Stimulated activated naive B cell treated with anti-CD40 and anti-IgM and Interleukin-4, amounts not matched to agents 10 μg/mL and 1 μg/mL and 100 μg/mL, for 72 hours (primary cell): Measurements from ENCODE around the gene RCL1.

Experiments
- ATAC-seq, 2 donors: fragments of 150-1000 bp; cut with Tn5 transposase; replicated peaks; 2 replicates each; pipeline ENCODE4 v1.10.0; 2021; ENCODE audit warnings: moderate library complexity in 1 of 2
- DNase-seq: peaks from one replicate; pipeline ENCODE4 v3.0.0; 2021
- H3K27ac Mint-ChIP-seq: one replicate; pipeline ENCODE4 v1.8.0; 2022; ENCODE audit warnings: mild to moderate bottlenecking, mixed read lengths
- H3K27me3 Mint-ChIP-seq, 2 donors: one replicate each; pipeline ENCODE4 v1.8.0; 2022; ENCODE audit warnings: mixed read lengths in 2 of 2
- H3K36me3 Mint-ChIP-seq, 2 donors: one replicate each; pipeline ENCODE4 v1.8.0; 2022; ENCODE audit warnings: mixed read lengths in 2 of 2, mild to moderate bottlenecking in 1 of 2
- H3K4me1 Mint-ChIP-seq, 2 donors: one replicate each; pipeline ENCODE4 v1.8.0; 2022; ENCODE audit warnings: mixed read lengths in 2 of 2, mild to moderate bottlenecking in 1 of 2
- H3K4me3 Mint-ChIP-seq, 2 donors: one replicate each; pipeline ENCODE4 v1.8.0; 2022; ENCODE audit warnings: mild to moderate bottlenecking in 2 of 2, mixed read lengths in 2 of 2, moderate library complexity in 1 of 2
- H3K9me3 Mint-ChIP-seq, 2 donors: one replicate each; pipeline ENCODE4 v1.8.0; 2022; ENCODE audit warnings: mixed read lengths in 2 of 2, mild to moderate bottlenecking in 1 of 2

RCL1 gene

DNA sequence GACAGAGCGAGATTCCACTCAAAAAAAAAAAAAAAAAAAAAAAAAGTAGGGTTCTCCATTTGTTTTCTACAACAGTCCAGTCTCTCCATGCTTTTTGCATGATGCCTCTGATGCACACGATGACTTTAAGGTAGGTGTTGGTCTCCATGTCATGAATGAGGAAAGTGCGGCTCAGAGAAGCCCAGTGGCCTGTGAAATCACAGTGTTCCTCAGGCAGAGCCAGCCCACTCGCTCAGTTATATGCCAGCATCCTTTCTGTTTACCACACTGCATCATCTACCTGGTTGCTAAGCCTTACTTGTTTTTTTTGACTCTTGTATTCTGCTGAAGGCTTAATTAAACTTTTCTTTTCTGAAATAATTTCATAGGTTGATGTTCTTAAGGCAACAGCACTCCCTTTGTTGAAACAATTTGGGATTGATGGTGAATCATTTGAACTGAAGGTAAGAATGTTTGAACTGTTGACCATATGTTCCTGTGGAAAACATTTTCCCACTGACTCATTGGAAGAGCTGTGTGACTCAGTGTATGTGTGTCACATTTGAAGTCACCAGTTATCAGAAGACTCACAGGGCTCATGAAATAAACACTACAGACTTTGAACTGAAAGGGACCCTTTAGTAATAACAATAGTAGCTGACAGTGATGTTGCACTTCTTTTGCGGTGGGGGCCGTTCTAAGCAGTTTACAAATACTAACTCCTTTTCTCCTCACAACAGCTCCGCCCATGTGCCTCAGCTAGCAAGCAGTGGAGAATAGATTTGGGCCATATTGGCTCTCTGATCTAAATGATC lies 40.2 kb downstream of the RCL1 start:
- peak; percentile 19 to 47 for ATAC-seq

DNA sequence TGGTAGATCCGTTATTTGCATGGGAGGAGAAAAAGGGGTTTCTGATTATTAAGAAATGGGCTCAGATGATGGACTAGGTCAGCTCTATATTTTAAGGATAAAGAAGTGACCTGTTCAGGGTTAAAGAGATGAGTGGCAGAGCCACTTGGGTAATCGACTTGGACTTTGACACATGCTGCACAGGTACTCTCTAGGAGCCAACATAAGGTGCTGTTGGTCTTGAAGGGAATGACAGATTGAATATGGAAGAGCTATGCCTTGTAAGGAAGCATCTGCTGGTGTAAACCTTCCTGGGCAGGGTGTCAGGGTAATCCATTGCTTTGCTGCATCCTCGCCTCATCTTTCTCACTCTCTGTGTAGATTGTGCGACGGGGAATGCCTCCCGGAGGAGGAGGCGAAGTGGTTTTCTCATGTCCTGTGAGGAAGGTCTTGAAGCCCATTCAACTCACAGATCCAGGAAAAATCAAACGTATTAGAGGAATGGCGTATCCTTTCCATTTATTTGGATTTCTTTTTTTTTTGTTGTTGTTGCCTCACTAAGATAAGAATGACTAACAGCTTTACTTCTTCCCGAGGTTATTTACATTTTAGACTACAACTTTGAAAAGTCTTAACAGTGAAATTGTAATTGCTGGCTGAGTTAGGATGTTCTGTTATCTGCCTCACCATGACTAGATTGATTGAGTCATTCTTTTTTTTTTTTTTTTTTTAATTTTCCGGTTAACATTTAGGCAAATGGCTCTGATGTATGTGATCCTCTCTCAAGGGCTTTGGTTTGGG lies 41.2 kb downstream of the RCL1 start:
- Mint-ChIP-seq H3K4me3 (no peak overlapping the region), H3K27ac (no peak overlapping the region), H3K9me3 (no peaks in the 10 kb centered on the region), H3K36me3 (peaks cover 51 to 58% of the 10 kb centered on the region in 2 donors), H3K4me1 (peaks cover 22 to 38% of the 10 kb centered on the region in 2 donors), H3K27me3 (no peaks in the 10 kb centered on the region)
- DNase-seq: no peak
- no peak for ATAC-seq

More for the DNA sequence above, 40.2 kb downstream of the RCL1 start:
- Mint-ChIP-seq H3K4me1 (peaks cover 19 to 32% of the 10 kb centered on the region in 2 donors), H3K4me3 (no peak overlapping the region), H3K27me3 (no peaks in the 10 kb centered on the region), H3K9me3 (no peaks in the 10 kb centered on the region), H3K36me3 (peaks cover 46 to 56% of the 10 kb centered on the region in 2 donors), H3K27ac (no peak overlapping the region)
- no peak for DNase-seq

DNA sequence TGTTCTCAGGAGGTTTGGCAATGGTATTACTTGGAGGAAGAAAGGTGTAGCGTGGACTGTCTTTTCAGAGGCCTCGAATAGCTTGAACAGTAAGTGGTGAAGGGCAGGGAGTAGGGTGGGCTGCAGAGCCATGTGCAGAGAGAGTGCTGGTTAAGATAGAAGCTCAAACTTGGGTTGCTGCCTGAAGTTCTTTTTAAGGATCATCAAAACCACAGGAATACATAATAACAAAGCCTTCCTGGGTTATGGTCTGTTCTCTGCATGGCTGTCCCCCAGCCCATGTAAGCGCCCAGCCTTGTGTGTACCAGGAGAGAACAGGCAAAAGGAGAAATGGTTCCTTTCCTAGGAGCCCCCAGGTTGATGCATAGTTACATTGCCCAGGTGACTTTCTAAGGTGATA lies 43.9 kb downstream of the RCL1 start:
- ATAC-seq (no peak), DNase-seq (no peak)
- Mint-ChIP-seq H3K4me1 (peaks cover 32 to 51% of the 10 kb centered on the region in 2 donors), H3K27ac (peak overlapping the region; percentile 31), H3K36me3 (peaks cover 55 to 66% of the 10 kb centered on the region in 2 donors), H3K4me3 (no peak overlapping the region), H3K27me3 (no peaks in the 10 kb centered on the region), H3K9me3 (no peaks in the 10 kb centered on the region)

DNA sequence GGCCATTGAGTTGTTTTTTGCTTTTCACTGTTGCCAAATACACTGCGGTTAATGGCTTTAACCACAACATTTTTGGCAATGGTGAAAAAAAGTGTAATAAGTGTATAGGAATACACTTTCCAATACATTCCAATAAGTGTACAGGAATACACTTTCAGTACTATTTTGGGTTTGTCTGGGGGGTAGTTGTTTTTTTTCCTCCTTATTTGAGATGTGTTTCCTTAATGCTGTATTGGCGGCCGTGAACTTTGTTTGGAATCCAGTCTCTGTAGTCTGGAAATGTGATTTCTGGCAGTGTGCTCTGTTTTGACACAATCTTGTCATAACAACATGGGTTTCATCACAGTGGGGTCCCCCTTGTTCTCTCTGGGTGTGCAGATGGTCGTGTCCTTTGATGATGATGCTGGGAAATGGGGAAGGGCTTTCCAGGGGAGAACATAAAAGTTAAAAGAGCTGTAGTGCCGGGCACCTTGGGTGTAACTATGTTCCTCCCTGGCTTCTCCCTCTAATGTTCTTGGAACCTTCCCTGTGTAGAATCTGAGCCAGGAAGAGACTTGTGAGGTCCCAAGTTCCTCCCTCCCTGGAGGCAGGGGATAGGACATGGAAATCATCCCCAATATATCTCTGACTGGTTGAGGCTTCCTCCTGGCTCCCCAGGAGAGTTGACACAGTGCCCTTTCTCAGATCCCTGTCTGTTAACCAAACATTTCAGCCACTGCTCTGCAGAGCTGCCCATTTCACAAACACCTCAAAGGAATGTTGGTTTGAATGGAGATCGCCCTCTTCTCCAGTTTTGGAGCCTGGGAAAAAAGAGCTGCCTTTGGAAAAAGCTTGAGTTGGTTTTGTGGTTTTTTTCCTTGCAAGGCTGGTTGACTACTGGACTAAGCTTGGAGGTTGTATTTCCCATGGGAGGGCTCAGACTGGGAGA lies 44.8 kb downstream of the RCL1 start:
- no peak overlapping the region for H3K27ac Mint-ChIP-seq
- DNase-seq: no peak
- no peak overlapping the region for H3K4me3 Mint-ChIP-seq
- ATAC-seq: no peak
- no peaks in the 10 kb centered on the region for H3K27me3 Mint-ChIP-seq
- peaks cover 35 to 59% of the 10 kb centered on the region in 2 donors for H3K4me1 Mint-ChIP-seq
- H3K36me3 Mint-ChIP-seq: peaks cover 55 to 67% of the 10 kb centered on the region in 2 donors
- no peaks in the 10 kb centered on the region for H3K9me3 Mint-ChIP-seq

DNA sequence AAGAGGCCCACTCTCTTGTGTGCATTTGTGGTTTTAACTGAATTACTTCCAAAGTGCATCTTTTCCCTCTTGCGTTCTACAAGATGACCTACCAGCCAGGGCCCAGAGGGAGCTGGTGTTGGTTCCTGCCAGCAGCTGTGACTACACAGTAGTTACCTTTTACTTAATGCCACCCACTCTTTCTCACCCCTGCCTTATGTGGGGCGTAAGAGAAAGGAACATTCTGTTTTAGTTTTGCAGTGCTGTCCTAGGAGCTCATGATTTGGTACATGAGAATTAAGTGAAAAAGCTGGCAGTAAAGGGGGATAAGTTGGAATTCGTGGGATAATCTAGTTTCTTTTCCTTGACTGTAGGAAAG lies 45.4 kb downstream of the RCL1 start:
- DNase-seq: no peak
- peak; percentile 69 to 71 for ATAC-seq
- Mint-ChIP-seq H3K4me1 (peaks cover 35 to 63% of the 10 kb centered on the region in 2 donors), H3K9me3 (no peaks in the 10 kb centered on the region), H3K36me3 (peaks cover 52 to 62% of the 10 kb centered on the region in 2 donors), H3K27me3 (no peaks in the 10 kb centered on the region), H3K4me3 (no peak overlapping the region), H3K27ac (no peak overlapping the region)

DNA sequence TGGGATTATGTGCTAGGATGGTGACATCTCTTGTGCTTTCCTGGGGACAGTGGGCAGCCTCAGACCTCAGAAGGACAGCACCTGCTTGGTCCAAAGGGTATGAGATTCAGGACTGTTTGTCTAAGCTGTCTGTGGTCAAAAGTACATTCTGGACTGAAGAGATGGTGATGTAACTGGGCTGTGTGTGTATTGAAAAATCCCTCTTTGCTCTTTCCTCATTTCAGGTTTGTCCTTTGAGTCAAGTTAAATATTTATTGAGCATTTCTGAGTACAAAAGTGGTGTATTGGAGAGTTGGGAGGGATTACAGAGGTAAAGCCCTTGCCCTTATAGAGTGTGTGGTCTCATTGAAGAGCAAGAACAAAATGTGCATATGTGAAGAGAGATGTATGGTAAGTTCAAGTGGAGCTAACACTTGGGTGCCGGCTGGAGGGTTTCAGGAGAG lies 46.7 kb downstream of the RCL1 start:
- no peaks in the 10 kb centered on the region for H3K9me3 Mint-ChIP-seq
- peaks cover 37 to 54% of the 10 kb centered on the region in 2 donors for H3K4me1 Mint-ChIP-seq
- peak overlapping the region; percentile 10 for H3K27ac Mint-ChIP-seq

DNA sequence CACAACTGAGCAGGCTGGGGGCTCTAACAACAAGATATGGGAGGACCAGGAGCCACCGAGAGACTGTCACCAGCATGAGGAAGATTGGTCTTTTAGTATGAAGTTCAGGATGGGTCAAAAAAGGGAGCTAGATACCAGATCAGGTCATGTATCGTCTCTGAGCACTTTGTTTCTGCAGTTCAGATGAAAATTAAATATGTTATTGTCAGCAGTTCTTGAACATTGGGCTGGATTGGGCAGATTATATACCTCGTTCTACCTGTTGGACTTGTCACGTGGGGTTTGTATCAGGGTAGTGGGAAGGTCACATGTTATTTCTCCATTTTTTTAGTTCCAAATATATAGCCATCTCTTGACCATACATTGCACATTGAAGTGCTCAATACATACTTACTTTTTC lies 47.3 kb downstream of the RCL1 start:
- peaks cover 41 to 53% of the 10 kb centered on the region in 2 donors for H3K36me3 Mint-ChIP-seq
- no peaks in the 10 kb centered on the region for H3K27me3 Mint-ChIP-seq
- H3K9me3 Mint-ChIP-seq: no peaks in the 10 kb centered on the region
- DNase-seq (no peak), ATAC-seq (no peak)
- H3K27ac Mint-ChIP-seq: peak overlapping the region; percentile 10
- no peak overlapping the region for H3K4me3 Mint-ChIP-seq
- peaks cover 34 to 49% of the 10 kb centered on the region in 2 donors for H3K4me1 Mint-ChIP-seq

More for the DNA sequence above, 46.7 kb downstream of the RCL1 start:
- DNase-seq: no peak
- Mint-ChIP-seq H3K36me3 (peaks cover 46 to 58% of the 10 kb centered on the region in 2 donors), H3K4me3 (no peak overlapping the region), H3K27me3 (no peaks in the 10 kb centered on the region)
- no peak for ATAC-seq

DNA sequence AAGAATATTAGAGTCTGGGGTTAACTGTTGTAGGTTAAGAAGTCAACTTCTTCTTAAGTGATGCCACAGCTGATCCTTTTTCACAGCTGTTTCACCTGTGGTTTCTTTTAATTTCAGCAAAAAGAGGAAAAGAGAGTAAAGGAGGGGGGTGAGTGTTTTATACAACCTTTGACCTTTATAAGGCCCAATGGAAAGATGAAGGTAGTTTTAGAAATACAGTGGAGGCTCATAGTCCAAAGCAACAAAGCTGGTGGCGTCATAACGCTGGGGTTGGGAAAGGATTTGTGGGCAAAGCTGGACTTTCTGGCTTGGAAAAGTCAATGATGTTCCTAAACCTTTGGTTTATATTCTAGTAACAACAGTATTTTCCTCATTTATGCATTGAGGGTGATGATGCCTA lies 49.5 kb downstream of the RCL1 start:
- H3K36me3 Mint-ChIP-seq: peaks cover 31 to 36% of the 10 kb centered on the region in 2 donors
- peak overlapping the region in 1 of 2 donors; percentile 17 for H3K4me3 Mint-ChIP-seq
- ATAC-seq: peak; percentile 82 to 89
- no peaks in the 10 kb centered on the region for H3K9me3 Mint-ChIP-seq
- no peak for DNase-seq
- H3K4me1 Mint-ChIP-seq: peaks cover 22 to 39% of the 10 kb centered on the region in 2 donors
- H3K27me3 Mint-ChIP-seq: no peaks in the 10 kb centered on the region
- H3K27ac Mint-ChIP-seq: peak overlapping the region; percentile 27

DNA sequence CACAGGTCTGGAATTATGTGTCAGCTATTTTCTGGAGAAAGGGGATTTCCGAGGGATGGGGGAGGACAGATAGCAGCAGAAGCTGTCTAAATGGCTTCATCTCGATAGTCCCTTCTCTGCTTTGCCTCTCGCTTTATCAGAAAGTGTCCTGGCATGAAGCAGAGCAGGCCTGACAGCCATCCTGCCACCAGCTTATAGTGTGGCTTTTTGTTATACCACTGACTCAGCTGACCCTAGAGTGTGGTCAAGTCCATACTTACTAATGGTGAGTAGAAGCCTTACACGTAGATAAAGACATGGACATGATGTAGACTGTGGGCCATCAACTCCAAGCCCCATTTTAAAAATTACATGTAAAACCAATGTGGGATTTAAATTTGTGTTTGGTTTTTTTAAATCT lies 50.0 kb downstream of the RCL1 start:
- peak; percentile 12 to 20 for ATAC-seq
- peaks cover 19 to 33% of the 10 kb centered on the region in 2 donors for H3K4me1 Mint-ChIP-seq
- no peak overlapping the region for H3K27ac Mint-ChIP-seq
- H3K4me3 Mint-ChIP-seq: no peak overlapping the region
- peaks cover 27 to 31% of the 10 kb centered on the region in 2 donors for H3K36me3 Mint-ChIP-seq
- H3K9me3 Mint-ChIP-seq: no peaks in the 10 kb centered on the region
- H3K27me3 Mint-ChIP-seq: no peaks in the 10 kb centered on the region
- no peak for DNase-seq

DNA sequence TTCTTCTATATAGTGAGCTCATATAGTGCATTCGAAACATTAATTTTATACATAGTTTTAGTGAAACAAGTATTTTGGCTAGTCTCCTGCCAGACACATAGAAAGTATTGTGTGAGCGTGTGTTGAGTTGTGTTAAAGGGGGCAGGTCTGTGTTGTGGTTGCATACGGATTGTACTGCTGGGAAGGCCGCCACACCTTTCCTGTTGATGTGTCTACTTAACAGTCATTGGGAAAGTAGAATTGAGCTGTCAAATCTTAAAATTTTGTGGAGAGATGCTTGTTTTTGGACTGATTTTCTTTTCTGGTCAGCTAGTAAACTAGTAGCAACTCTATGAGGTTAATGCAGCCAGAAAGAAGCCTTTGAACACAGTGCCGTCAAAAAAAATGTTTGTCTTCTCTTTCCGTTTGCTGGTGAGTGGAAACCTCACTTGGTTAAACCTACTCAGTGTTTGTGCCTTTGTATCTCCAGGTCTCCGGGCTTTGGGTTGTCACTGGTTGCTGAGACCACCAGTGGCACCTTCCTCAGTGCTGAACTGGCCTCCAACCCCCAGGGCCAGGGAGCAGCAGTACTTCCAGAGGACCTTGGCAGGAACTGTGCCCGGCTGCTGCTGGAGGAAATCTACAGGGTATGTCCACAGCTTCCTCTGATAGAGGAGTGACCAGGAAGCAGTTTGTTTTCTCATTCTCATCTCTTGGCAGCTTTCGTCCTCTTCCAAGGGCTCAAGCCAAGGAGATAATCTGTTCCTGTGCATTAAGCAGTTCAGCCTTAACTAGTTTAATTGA lies 51.5 kb downstream of the RCL1 start:
- no peak for DNase-seq
- Mint-ChIP-seq H3K27ac (peak overlapping the region; percentile 47), H3K4me1 (peaks cover 13 to 25% of the 10 kb centered on the region in 2 donors), H3K4me3 (no peak overlapping the region), H3K9me3 (no peaks in the 10 kb centered on the region), H3K27me3 (no peaks in the 10 kb centered on the region), H3K36me3 (peaks cover 20 to 22% of the 10 kb centered on the region in 2 donors)
- no peak for ATAC-seq

DNA sequence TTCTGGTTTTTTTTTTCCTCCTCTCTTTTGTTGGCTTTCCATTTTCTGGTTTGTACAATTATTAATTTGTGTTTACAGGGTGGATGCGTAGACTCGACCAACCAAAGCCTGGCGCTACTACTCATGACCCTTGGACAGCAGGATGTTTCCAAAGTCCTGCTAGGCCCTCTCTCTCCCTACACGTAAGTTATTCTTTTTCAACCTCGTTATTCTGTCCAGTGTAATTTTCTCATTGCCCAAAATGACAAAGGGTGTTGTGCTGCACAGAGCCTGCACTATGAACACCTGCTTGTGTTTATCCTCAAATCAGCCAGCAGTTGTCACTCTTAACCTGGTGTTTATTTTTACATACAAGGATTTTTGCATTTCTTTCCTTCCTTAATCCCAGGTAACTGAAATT lies 56.6 kb downstream of the RCL1 start:
- Mint-ChIP-seq H3K27ac (no peak overlapping the region), H3K36me3 (peaks cover 9 to 20% of the 10 kb centered on the region in 2 donors), H3K9me3 (no peaks in the 10 kb centered on the region), H3K4me3 (no peak overlapping the region), H3K27me3 (no peaks in the 10 kb centered on the region), H3K4me1 (peaks cover 5 to 16% of the 10 kb centered on the region in 2 donors)
- DNase-seq: no peak
- ATAC-seq: no peak

DNA sequence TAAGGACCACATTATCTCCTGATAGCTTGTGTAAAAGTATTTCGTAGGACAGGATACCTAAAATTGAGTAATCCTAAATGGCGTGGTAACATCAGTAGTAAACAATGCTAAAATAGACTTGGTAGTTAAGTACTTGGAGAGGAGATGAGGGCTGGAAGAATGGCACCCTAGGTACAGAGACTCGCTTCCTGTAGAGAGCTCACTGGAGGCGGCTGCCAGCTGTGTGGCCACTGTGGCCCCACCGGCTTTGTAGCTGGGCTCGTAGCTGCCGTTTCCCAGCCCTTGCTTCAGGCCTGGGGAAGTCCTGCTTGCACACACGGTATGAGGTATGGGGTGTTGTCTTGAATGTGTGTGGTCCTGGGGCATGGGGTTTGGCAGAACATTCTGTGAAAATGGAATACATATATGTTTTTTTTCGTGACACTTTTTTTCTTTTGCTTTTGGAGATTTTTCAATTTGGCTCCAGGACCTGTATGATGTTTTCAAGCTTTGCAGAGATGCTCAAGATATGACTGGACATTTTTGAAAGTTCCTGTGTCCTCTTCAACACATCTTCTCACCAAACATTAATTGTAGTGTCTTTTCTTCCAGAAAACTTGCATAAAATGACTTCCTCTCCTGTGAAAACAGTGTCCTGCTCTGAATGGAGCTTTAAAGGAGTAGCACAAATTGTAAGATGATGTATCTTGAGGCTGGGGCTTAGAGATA lies 58.0 kb downstream of the RCL1 start:
- peaks cover 7 to 24% of the 10 kb centered on the region in 2 donors for H3K4me1 Mint-ChIP-seq
- H3K36me3 Mint-ChIP-seq: peaks cover 17 to 27% of the 10 kb centered on the region in 2 donors
- H3K9me3 Mint-ChIP-seq: no peaks in the 10 kb centered on the region
- peak overlapping the region in 1 of 2 donors; percentile 44 for H3K4me3 Mint-ChIP-seq
- DNase-seq: no peak
- H3K27ac Mint-ChIP-seq: peak overlapping the region; percentile 39
- no peaks in the 10 kb centered on the region for H3K27me3 Mint-ChIP-seq
- no peak for ATAC-seq

DNA sequence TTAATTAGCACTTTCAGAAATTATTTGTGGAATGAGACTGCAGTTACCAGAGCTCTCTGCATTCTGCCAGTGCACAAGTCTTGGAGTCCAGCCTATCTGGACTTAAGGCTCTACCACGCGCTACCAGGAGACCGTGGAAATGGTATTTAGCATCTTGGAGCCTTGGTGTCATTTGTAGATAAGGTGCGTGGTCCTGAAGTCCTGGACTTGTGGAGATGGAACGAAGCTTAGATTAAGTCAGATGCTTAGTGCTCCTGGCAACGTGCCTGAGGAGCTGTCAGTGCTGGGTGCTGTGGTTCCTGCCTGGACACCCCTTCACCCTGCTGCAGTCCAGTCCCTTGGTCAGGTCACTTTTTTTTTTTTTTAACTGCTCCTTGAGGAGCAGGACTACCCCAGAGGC lies 59.7 kb downstream of the RCL1 start:
- H3K27me3 Mint-ChIP-seq: no peaks in the 10 kb centered on the region
- DNase-seq (no peak), ATAC-seq (no peak)
- peaks cover 32 to 36% of the 10 kb centered on the region in 2 donors for H3K36me3 Mint-ChIP-seq
- peak overlapping the region; percentile 17 for H3K27ac Mint-ChIP-seq
- peaks cover 0 to 4% of the 10 kb centered on the region in 2 donors for H3K9me3 Mint-ChIP-seq
- H3K4me1 Mint-ChIP-seq: peaks cover 16 to 41% of the 10 kb centered on the region in 2 donors
- no peak overlapping the region for H3K4me3 Mint-ChIP-seq
